NT2/D1 (cell line): ENCODE measurements around the gene TERT.

ENCODE experiments used
- SUZ12 ChIP-seq: IDR thresholded peaks from 2 replicates; pipeline ENCODE4 v1.6.1; 2011; ENCODE audit not compliant: insufficient read length, insufficient read depth; ENCODE audit errors: extremely low read depth
- YY1 ChIP-seq: IDR thresholded peaks from 2 replicates; pipeline ENCODE4 v1.6.1; 2011; ENCODE audit not compliant: insufficient read length, insufficient read depth
- ZNF274 ChIP-seq: IDR thresholded peaks from 2 replicates; pipeline ENCODE4 v1.6.1; 2011; ENCODE audit warnings: mild to moderate bottlenecking, low read depth, low read length

GRCh38 chr5:1226839-1227581 is 67.9 kb downstream of the TERT start:
- TF ChIP-seq SUZ12 (no peak), YY1 (no peak), ZNF274 (no peak)
